Astrocyte (in vitro differentiated cells and primary cell): Measurements from ENCODE around the gene OR2A2. TPM values are rescaled to one million over a fixed set of nuclear protein-coding genes. Genes with fewer than 3 reads are reported as not detected.

ENCODE experiments used
- DNase-seq: peaks from one replicate; pipeline ENCODE4 v3.0.0-alpha.2; 2010; ENCODE audit warnings: low read depth
- FAIRE-seq: peaks from 2 replicates; lab custom pipeline; 2011; peaks lifted over from hg19 to GRCh38; lab: Jason Lieb, UNC
- H2AFZ ChIP-seq: 2 replicates; pipeline ENCODE4 v1.6.0; 2012; ENCODE audit warnings: low read depth, low read length, inconsistent platforms
- H3K27ac ChIP-seq: 2 replicates; pipeline ENCODE4 v1.5.1; 2011; ENCODE audit warnings: low read depth, low read length, inconsistent platforms
- H3K27me3 ChIP-seq: 2 replicates; pipeline ENCODE4 v1.6.0; 2011; ENCODE audit warnings: low read length, inconsistent platforms; ENCODE audit not compliant: insufficient read depth
- H3K36me3 ChIP-seq: 2 replicates; pipeline ENCODE4 v1.5.1; 2011; ENCODE audit warnings: low read length, inconsistent platforms; ENCODE audit not compliant: insufficient read depth
- H3K4me1 ChIP-seq: 2 replicates; pipeline ENCODE4 v1.5.1; 2011; ENCODE audit warnings: low read length, inconsistent platforms; ENCODE audit not compliant: insufficient read depth
- H3K4me2 ChIP-seq: 2 replicates; pipeline ENCODE4 v1.6.0; 2012; ENCODE audit warnings: low read length, inconsistent platforms
- H3K4me3 ChIP-seq: 2 replicates; pipeline ENCODE4 v1.5.1; 2011; ENCODE audit warnings: low read depth, mild to moderate bottlenecking, low read length, inconsistent platforms; ENCODE audit not compliant: insufficient read depth
- H3K79me2 ChIP-seq: 2 replicates; pipeline ENCODE4 v1.6.0; 2012; ENCODE audit warnings: mild to moderate bottlenecking, low read length, inconsistent platforms; ENCODE audit not compliant: insufficient read depth
- H3K9ac ChIP-seq: 2 replicates; pipeline ENCODE4 v1.6.0; 2012; ENCODE audit warnings: mild to moderate bottlenecking, low read length, inconsistent platforms
- H3K9me3 ChIP-seq: 2 replicates; pipeline ENCODE4 v1.5.1; 2012; ENCODE audit warnings: low read depth, mild to moderate bottlenecking, low read length, inconsistent platforms; ENCODE audit not compliant: insufficient read depth
- H4K20me1 ChIP-seq: 2 replicates; pipeline ENCODE4 v1.6.0; 2012; ENCODE audit warnings: low read length, inconsistent platforms; ENCODE audit not compliant: insufficient read depth
- H3K27ac Mint-ChIP-seq: one replicate; pipeline ENCODE4 v1.8.0; 2021; ENCODE audit warnings: mild to moderate bottlenecking, mixed read lengths; ENCODE audit not compliant: unreplicated experiment
- H3K27me3 Mint-ChIP-seq: one replicate; pipeline ENCODE4 v1.8.0; 2021; ENCODE audit warnings: low read depth, mixed read lengths; ENCODE audit not compliant: unreplicated experiment
- H3K36me3 Mint-ChIP-seq: one replicate; pipeline ENCODE4 v1.8.0; 2021; ENCODE audit warnings: low read depth, mixed read lengths; ENCODE audit not compliant: unreplicated experiment
- H3K4me1 Mint-ChIP-seq: one replicate; pipeline ENCODE4 v1.8.0; 2021; ENCODE audit warnings: low read depth, mixed read lengths; ENCODE audit not compliant: unreplicated experiment
- H3K4me3 Mint-ChIP-seq: one replicate; pipeline ENCODE4 v1.8.0; 2021; ENCODE audit warnings: mild to moderate bottlenecking, moderate library complexity, mixed read lengths; ENCODE audit not compliant: unreplicated experiment
- H3K9me3 Mint-ChIP-seq: one replicate; pipeline ENCODE4 v1.8.0; 2021; ENCODE audit warnings: mild to moderate bottlenecking, mixed read lengths; ENCODE audit not compliant: unreplicated experiment
- CTCF ChIP-seq: IDR thresholded peaks from 2 replicates; pipeline ENCODE4 v1.5.1; 2011; ENCODE audit warnings: low read depth, mild to moderate bottlenecking, inconsistent platforms, low read length, moderate library complexity; ENCODE audit not compliant: insufficient read depth
- EZH2 ChIP-seq: IDR thresholded peaks from 2 replicates; pipeline ENCODE4 v1.6.1; 2012; ENCODE audit warnings: mild to moderate bottlenecking, low read length, inconsistent platforms; ENCODE audit not compliant: insufficient read depth
- total RNA-seq: library from RNA; stranded (reverse); gene quantifications from 2 replicates; pipeline ENCODE4 v1.2.1, GENCODE V29; 2021

The OR2A2 gene
- total RNA-seq, 1 donor from 2014 or later = not detected

- H3K9me3 Mint-ChIP-seq = peaks cover 2% of the 10 kb centered on the region
- Histone ChIP-seq H3K79me2 (no peaks in the 10 kb centered on the region), H3K4me1 (no peaks in the 10 kb centered on the region), H3K4me3 (no peak overlapping the region), H3K9ac (no peak overlapping the region), H3K36me3 (no peaks in the 10 kb centered on the region), H3K27me3 (no peaks in the 10 kb centered on the region), H3K9me3 (no peaks in the 10 kb centered on the region), H3K27ac (no peak overlapping the region), H4K20me1 (no peaks in the 10 kb centered on the region), H2AFZ (no peak overlapping the region), H3K4me2 (no peak overlapping the region)
- TF ChIP-seq CTCF (no peak), EZH2 (no peak)
- H3K4me1 Mint-ChIP-seq = no peaks in the 10 kb centered on the region
- H3K27ac Mint-ChIP-seq = no peak overlapping the region
- H3K4me3 Mint-ChIP-seq = no peak overlapping the region
- FAIRE-seq = no peak
- no peaks in the 10 kb centered on the region for H3K27me3 Mint-ChIP-seq
- H3K36me3 Mint-ChIP-seq = no peaks in the 10 kb centered on the region
- no peak for DNase-seq
Observed at GRCh38 chr7:144069953-144070352, 39.4 kb upstream of the OR2A2 start.

- Histone ChIP-seq H3K36me3 (no peaks in the 10 kb centered on the region), H3K27ac (no peak overlapping the region), H3K9me3 (no peaks in the 10 kb centered on the region), H3K4me2 (no peak overlapping the region), H2AFZ (no peak overlapping the region), H4K20me1 (no peaks in the 10 kb centered on the region), H3K4me3 (no peak overlapping the region), H3K4me1 (no peaks in the 10 kb centered on the region), H3K9ac (no peak overlapping the region), H3K79me2 (no peaks in the 10 kb centered on the region), H3K27me3 (no peaks in the 10 kb centered on the region)
- TF ChIP-seq EZH2 (no peak), CTCF (no peak)
- H3K27me3 Mint-ChIP-seq = no peaks in the 10 kb centered on the region
- peaks cover 3% of the 10 kb centered on the region for H3K9me3 Mint-ChIP-seq
- no peak for DNase-seq
- H3K27ac Mint-ChIP-seq = no peak overlapping the region
- H3K4me1 Mint-ChIP-seq = no peaks in the 10 kb centered on the region
- no peak overlapping the region for H3K4me3 Mint-ChIP-seq
- H3K36me3 Mint-ChIP-seq = no peaks in the 10 kb centered on the region
- FAIRE-seq = no peak
Observed at GRCh38 chr7:144074374-144074773, 35.0 kb upstream of the OR2A2 start.

DNA sequence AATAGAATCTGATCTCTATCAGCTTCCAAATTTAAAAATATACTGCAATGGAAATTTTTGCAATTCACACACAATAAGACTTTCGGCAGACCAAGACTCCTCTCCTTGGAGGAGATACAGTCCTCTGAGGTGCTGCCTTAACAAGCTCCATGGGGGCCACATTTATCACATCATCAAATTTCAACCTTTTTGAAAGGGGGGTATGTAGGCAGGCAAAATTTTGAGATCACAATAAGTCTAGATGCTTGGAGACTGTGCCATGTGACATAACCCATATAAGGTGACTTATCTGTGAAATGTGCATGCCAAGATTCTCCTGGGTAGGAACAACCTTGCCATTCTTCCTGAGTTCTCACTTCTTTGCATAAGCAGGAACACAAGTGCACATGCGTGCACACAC is 23.4 kb upstream of the OR2A2 start, which contains the start of gene OR2A12:
Gene OR2A12 (plus strand): TSS at position 301 of the 400 bp plus-strand sequence. CDS start 8,830 bp downstream, outside the sequence.
- Mint-ChIP-seq H3K4me3 (no peak within 1 kb of the TSS), H3K9me3 (no peaks in the 10 kb centered on the region), H3K36me3 (no peaks in the 10 kb centered on the region), H3K27ac (no peak within 1 kb of the TSS), H3K27me3 (peaks cover 5% of the 10 kb centered on the region), H3K4me1 (no peaks in the 10 kb centered on the region)
- H3K79me2 ChIP-seq = no peaks in the 10 kb centered on the region
- H3K36me3 ChIP-seq = no peaks in the 10 kb centered on the region
- no peaks in the 10 kb centered on the region for H3K27me3 ChIP-seq
- no peak within 1 kb of the TSS for H3K9ac ChIP-seq
- FAIRE-seq (no peak), DNase-seq (no peak)
- no peak within 1 kb of the TSS for H2AFZ ChIP-seq
- no peaks in the 10 kb centered on the region for H3K4me1 ChIP-seq
- H3K27ac ChIP-seq = no peak within 1 kb of the TSS
- H3K4me3 ChIP-seq = no peak within 1 kb of the TSS
- H4K20me1 ChIP-seq = no peaks in the 10 kb centered on the region
- no peaks in the 10 kb centered on the region for H3K9me3 ChIP-seq
- H3K4me2 ChIP-seq = no peak within 1 kb of the TSS
- TF ChIP-seq EZH2 (no peak), CTCF (no peak)
